Right lobe of liver (tissue), 6 donors: ENCODE data around the gene FGFBP1. TPM values are rescaled to one million over a fixed set of nuclear protein-coding genes. Genes with fewer than 3 reads are reported as not detected.

Experiments
- ATAC-seq, 4 donors: fragments of 200-7000 bp; cut with Tn5 transposase; one replicate each; pipeline ENCODE4 v1.9.1; 2020; ENCODE audit warnings: mild to moderate bottlenecking in 4 of 4, moderate library complexity in 4 of 4
- DNase-seq, 3 donors: peaks; one replicate each; pipeline ENCODE4 v3.0.0-alpha.2; 2020
- H3K27ac ChIP-seq, 3 donors: fragments of 200-600 bp; one replicate each; pipeline ENCODE4 v1.8.0; 2022
- H3K27me3 ChIP-seq, 2 donors: fragments of 200-600 bp; one replicate each; pipeline ENCODE4 v1.8.0; 2022
- H3K36me3 ChIP-seq, 4 donors: fragments of 200-600 bp; sonication (generic) in 1 of 4; one replicate each; pipeline versions ENCODE4 v1.5.1 to v1.8.0; 2017 to 2022; ENCODE audit warnings: control low read depth in 1 of 4
- H3K4me1 ChIP-seq, 4 donors: fragments of 200-600 bp; sonication (generic) in 1 of 4; one replicate each; pipeline versions ENCODE4 v1.5.1 to v1.8.0; 2017 to 2022; ENCODE audit warnings: control low read depth in 1 of 4
- H3K4me3 ChIP-seq, 3 donors: fragments of 200-600 bp; one replicate each; pipeline ENCODE4 v1.8.0; 2022
- H3K9me3 ChIP-seq, 4 donors: fragments of 200-600 bp; sonication (generic) in 1 of 4; one replicate each; pipeline versions ENCODE4 v1.5.1 to v1.8.0; 2017 to 2022; ENCODE audit warnings: control low read depth in 1 of 4
- POLR2A ChIP-seq: fragments of 450-650 bp; IDR thresholded peaks from one replicate; pipeline ENCODE4 v1.6.1; 2017; ENCODE audit warnings: antibody characterized with exemption, mild to moderate bottlenecking
- WGBS: methylation state at CpG from one replicate; pipeline ENCODE4 v1.1.6; 2018; ENCODE audit warnings: low coverage, low lambda C conversion rate; ENCODE audit not compliant: insufficient coverage; ENCODE audit errors: missing lambda C conversion rate; 5-methylcytosine and 5-hydroxymethylcytosine counted together
- intact Hi-C, 2 donors: fragments of 100-400 bp; cut with DNase I; formaldehyde crosslinking; loops; one replicate each; pipeline versions ENCODE4 v1.11.2 to v1.14.1; 2022
- total RNA-seq, 6 experiments: library from RNA; depleted of rRNA in 2 of 6; stranded (reverse); fragments of >200 nt in 2 of 6; fragmentation: NEBNext Ultra II Directional in 3 of 6; extraction: Animal tissue kit (Norgen Biotek cat#: 25700) in 3 of 6; gene quantifications; one replicate each; pipeline versions ENCODE4 v1.1.0 to v1.2.4, GENCODE V29; 2016 to 2023
- TF ChIP-seq, protein P1 (sequence below), 4 donors: fragments of 200-600 bp in 3 of 4; fragments of 450-650 bp in 1 of 4; IDR thresholded peaks; one replicate each; pipeline versions ENCODE4 v1.5.1 to v1.8.0; 2016 to 2022; ENCODE audit warnings: antibody characterized with exemption in 4 of 4, mild to moderate bottlenecking in 2 of 4
- donor health status: DM: no; HTN: yes; CAD: no.
- donor health status: DM: no; HTN: no; CAD: no.
- donor health status: DM: no; HTN: no; CAD: no.
- donor health status: DM: no; HTN: yes; CAD: no.
- donor health status: DM: no; HTN: yes; CAD: no.

FGFBP1 gene
- total RNA-seq, 6 experiments from 2014 or later = not detected

DNA sequence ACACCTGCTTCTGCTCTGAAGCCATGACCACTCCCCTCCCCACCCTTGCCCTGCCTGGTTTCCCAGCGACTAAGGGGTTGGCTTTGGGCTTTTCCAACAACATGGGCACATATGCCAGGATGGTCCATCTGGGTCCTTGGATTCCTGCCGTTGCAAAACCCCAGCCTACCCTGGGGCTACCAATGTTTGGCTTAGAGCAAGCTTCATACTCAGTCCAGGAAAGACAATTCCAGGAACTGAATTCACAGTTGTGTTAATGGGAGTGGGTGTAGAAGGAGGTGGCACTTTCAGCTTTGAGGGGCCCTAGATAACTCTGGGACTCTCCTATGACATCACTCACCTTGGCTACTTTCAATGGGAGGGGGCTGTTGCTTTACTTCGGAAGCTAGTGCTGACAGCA lies 9.0 kb downstream of the FGFBP1 start:
- intact Hi-C loops = no loop called here
- no peaks in the 10 kb centered on the region for H3K9me3 ChIP-seq
- 54% methylated on average over 3 of the region's 3 CpGs for WGBS
- DNase-seq = no peak
- no peaks in the 10 kb centered on the region for H3K4me1 ChIP-seq
- no peaks in the 10 kb centered on the region for H3K27me3 ChIP-seq
- no peak for ATAC-seq
- H3K36me3 ChIP-seq = no peaks in the 10 kb centered on the region
- no peak overlapping the region for H3K27ac ChIP-seq
- TF ChIP-seq, protein P1, sequence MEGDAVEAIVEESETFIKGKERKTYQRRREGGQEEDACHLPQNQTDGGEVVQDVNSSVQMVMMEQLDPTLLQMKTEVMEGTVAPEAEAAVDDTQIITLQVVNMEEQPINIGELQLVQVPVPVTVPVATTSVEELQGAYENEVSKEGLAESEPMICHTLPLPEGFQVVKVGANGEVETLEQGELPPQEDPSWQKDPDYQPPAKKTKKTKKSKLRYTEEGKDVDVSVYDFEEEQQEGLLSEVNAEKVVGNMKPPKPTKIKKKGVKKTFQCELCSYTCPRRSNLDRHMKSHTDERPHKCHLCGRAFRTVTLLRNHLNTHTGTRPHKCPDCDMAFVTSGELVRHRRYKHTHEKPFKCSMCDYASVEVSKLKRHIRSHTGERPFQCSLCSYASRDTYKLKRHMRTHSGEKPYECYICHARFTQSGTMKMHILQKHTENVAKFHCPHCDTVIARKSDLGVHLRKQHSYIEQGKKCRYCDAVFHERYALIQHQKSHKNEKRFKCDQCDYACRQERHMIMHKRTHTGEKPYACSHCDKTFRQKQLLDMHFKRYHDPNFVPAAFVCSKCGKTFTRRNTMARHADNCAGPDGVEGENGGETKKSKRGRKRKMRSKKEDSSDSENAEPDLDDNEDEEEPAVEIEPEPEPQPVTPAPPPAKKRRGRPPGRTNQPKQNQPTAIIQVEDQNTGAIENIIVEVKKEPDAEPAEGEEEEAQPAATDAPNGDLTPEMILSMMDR (IDR thresholded peaks at IDR 0.05) = no peak
- no peak for TF ChIP-seq POLR2A
- no peak overlapping the region for H3K4me3 ChIP-seq

DNA sequence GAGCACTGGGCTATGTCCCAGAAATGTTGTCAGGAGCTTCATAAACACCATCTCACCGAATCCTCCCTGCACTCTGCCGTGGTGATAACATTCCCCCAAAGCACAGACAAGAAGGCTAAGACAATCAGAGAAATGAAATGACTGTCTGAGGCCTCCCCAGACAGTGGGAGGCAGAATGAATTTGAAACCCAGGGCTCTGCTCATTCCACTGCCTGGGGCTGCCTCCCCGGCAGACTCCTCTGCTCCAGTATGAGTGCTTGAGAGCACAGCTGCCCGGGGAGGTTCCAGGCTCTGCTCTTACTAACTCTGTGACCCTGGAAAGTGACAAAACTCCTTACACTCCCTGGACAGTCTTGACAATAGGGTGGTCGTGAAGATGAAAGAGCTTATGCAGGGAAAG lies 9.7 kb downstream of the FGFBP1 start:
- no peaks in the 10 kb centered on the region for H3K4me1 ChIP-seq
- 44% methylated on average over 4 of the region's 5 CpGs for WGBS
- no peaks in the 10 kb centered on the region for H3K36me3 ChIP-seq
- H3K27me3 ChIP-seq = no peaks in the 10 kb centered on the region
- H3K4me3 ChIP-seq = no peak overlapping the region
- intact Hi-C loops = no loop called here
- no peak overlapping the region for H3K27ac ChIP-seq
- ATAC-seq (no peak), DNase-seq (no peak)
- H3K9me3 ChIP-seq = no peaks in the 10 kb centered on the region
- TF ChIP-seq POLR2A = no peak
- TF ChIP-seq, protein P1 (IDR thresholded peaks at IDR 0.05) = no peak

DNA sequence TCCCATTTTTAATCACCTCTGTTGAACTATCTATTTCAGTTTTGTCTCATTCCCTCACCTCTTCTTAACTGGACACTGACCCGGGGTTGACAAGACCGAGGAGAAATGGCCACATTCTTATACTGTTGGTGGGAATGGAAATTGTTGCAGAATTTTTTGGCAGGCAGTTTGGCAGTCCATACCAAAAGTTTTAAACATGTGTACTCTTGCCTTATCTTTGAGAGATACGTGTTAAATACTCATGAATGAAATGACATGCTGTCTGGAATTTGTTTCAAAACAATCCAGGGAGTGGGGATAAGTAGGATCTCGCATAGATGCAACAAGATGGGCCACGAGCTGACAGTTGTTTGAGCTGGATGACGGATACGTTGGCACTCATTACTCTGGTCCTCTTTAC lies 12.1 kb downstream of the FGFBP1 start:
- DNase-seq = no peak
- ATAC-seq = no peak
- no peaks in the 10 kb centered on the region for H3K36me3 ChIP-seq
- H3K27me3 ChIP-seq = no peaks in the 10 kb centered on the region
- TF ChIP-seq, protein P1 (IDR thresholded peaks at IDR 0.05) = no peak
- TF ChIP-seq POLR2A = no peak
- H3K9me3 ChIP-seq = no peaks in the 10 kb centered on the region
- no peak overlapping the region for H3K27ac ChIP-seq
- intact Hi-C loops = no loop called here
- H3K4me3 ChIP-seq = no peak overlapping the region
- H3K4me1 ChIP-seq = no peaks in the 10 kb centered on the region
- WGBS = 63% methylated on average over 7 of the region's 7 CpGs

DNA sequence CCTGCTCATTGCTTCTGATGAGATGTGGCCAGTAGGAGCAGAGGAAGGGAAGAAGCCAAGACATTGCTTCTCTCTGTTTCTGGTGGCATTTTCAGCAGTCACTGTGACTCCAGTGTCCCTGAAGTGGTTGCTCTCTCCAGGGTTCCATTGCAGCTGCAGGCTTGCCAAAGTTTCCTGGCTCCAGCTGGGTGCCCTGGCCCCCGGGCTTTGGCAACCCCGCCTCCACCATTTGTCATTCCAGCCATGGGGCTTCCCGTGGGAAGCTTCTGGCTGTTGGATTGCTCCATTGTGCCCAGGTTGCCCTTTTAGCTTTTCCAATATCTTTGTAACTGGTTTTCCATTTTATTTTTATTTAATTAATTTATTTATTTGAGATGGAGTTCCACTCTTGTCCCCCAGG lies 12.7 kb downstream of the FGFBP1 start:
- intact Hi-C loops = no loop called here
- H3K9me3 ChIP-seq = no peaks in the 10 kb centered on the region
- no peak overlapping the region for H3K27ac ChIP-seq
- no peaks in the 10 kb centered on the region for H3K4me1 ChIP-seq
- DNase-seq (no peak), ATAC-seq (no peak)
- TF ChIP-seq, protein P1 (IDR thresholded peaks at IDR 0.05) = no peak
- no peak for TF ChIP-seq POLR2A
- no peaks in the 10 kb centered on the region for H3K36me3 ChIP-seq
- WGBS = 62% methylated on average over 2 of the region's 3 CpGs
- H3K27me3 ChIP-seq = no peaks in the 10 kb centered on the region
- H3K4me3 ChIP-seq = no peak overlapping the region

DNA sequence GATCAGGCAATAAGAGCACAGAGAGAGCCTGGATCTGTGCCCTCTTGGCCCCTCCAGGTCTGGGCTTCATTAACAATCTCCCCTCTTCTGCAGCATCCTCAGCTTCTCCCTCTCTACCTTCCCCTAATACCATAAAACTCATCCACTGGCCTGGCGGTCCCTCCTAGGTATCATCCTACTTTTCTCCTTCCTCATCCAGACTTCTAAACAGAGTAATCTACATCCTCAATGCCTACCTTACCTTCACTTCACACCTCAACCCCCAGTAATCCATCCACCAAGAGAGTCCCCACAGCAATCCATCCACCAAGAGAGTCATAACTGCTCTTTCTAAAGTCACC lies 17.0 kb downstream of the FGFBP1 start:
- intact Hi-C loops = no loop called here
- ATAC-seq (no peak), DNase-seq (no peak)
- Histone ChIP-seq H3K27ac (no peak overlapping the region), H3K36me3 (no peaks in the 10 kb centered on the region), H3K9me3 (no peaks in the 10 kb centered on the region), H3K27me3 (no peaks in the 10 kb centered on the region), H3K4me3 (no peak overlapping the region), H3K4me1 (no peaks in the 10 kb centered on the region)
- WGBS = 86% methylated on average over 1 of the region's 1 CpG
- TF ChIP-seq POLR2A = no peak
- TF ChIP-seq, protein P1 (IDR thresholded peaks at IDR 0.05) = no peak
